PC-9 (cell line): ENCODE measurements around the gene ITGA8. TPM values are rescaled to one million over a fixed set of nuclear protein-coding genes. Genes with fewer than 3 reads are reported as not detected.

ENCODE experiments used
- BruUV-seq: library from RNA; stranded (reverse); fragments of 400-500 nt; replicated peaks from 2 replicates; lab custom pipeline; 2021; lab: Mats Ljungman, UMichigan
- CTCF ChIA-PET: fragments of 300-600 bp; sonication (Branson Sonifier 250); formaldehyde crosslinking; loops from one replicate; lab custom pipeline; 2022; ENCODE audit warnings: antibody characterized with exemption; lab: Charles Lee
- POLR2A ChIA-PET: fragments of 300-600 bp; sonication (Branson Sonifier 250); formaldehyde crosslinking; loops from one replicate; lab custom pipeline; 2022; ENCODE audit warnings: antibody characterized with exemption; ENCODE audit not compliant: unreplicated experiment; lab: Charles Lee
- DNase-seq, 2 experiments: peaks; one replicate each; pipeline versions ENCODE4 v3.0.0 to v3.0.0-alpha.2; 2015 to 2022; ENCODE audit warnings: mixed read lengths in 1 of 2
- H2AFZ ChIP-seq: fragments of 200-600 bp; sonication (generic); 2 replicates; pipeline ENCODE4 v1.8.1; 2017; ENCODE audit warnings: antibody characterized with exemption
- H3F3A ChIP-seq: fragments of 200-600 bp; sonication (generic); 2 replicates; pipeline ENCODE4 v1.8.1; 2017; ENCODE audit warnings: antibody characterized with exemption, mild to moderate bottlenecking, low read depth; ENCODE audit not compliant: insufficient read depth
- H3K27ac ChIP-seq: fragments of 200-600 bp; sonication (generic); 2 replicates; pipeline ENCODE4 v1.6.1; 2016; ENCODE audit warnings: mixed run types
- H3K27me3 ChIP-seq: fragments of 200-600 bp; sonication (generic); 2 replicates; pipeline ENCODE4 v1.6.1; 2016; ENCODE audit warnings: low read depth, mixed run types; ENCODE audit not compliant: insufficient read depth
- H3K36me3 ChIP-seq: fragments of 200-600 bp; sonication (generic); 2 replicates; pipeline ENCODE4 v1.6.1; 2016; ENCODE audit warnings: low read depth, mixed run types
- H3K4me1 ChIP-seq: fragments of 200-600 bp; sonication (generic); replicated peaks from 2 replicates; pipeline ENCODE4 v1.6.1; 2016; ENCODE audit warnings: mixed run types; ENCODE audit not compliant: insufficient read depth
- H3K4me2 ChIP-seq: fragments of 200-600 bp; sonication (generic); 2 replicates; pipeline ENCODE4 v1.6.1; 2017; ENCODE audit warnings: mixed run types
- H3K4me3 ChIP-seq: fragments of 200-600 bp; sonication (generic); 2 replicates; pipeline ENCODE4 v1.6.1; 2016; ENCODE audit warnings: mixed run types
- H3K79me2 ChIP-seq: fragments of 200-600 bp; sonication (generic); 2 replicates; pipeline ENCODE4 v1.6.1; 2017; ENCODE audit warnings: low read depth, mixed run types
- H3K9me2 ChIP-seq: fragments of 200-600 bp; sonication (generic); 2 replicates; pipeline ENCODE4 v1.8.1; 2017; ENCODE audit warnings: mild to moderate bottlenecking; ENCODE audit not compliant: insufficient read depth
- H3K9me3 ChIP-seq: fragments of 200-600 bp; sonication (generic); 2 replicates; pipeline ENCODE4 v1.8.1; 2016; ENCODE audit warnings: low read depth; ENCODE audit not compliant: insufficient read depth
- H4K20me1 ChIP-seq: fragments of 200-600 bp; sonication (generic); 2 replicates; pipeline ENCODE4 v1.8.1; 2017; ENCODE audit not compliant: insufficient read depth
- EZH2 ChIP-seq: fragments of 200-600 bp; sonication (generic); IDR thresholded peaks from 2 replicates; pipeline ENCODE4 v1.8.0; 2017; ENCODE audit warnings: antibody characterized with exemption, low read depth
- intact Hi-C: fragments of 100-400 bp; cut with micrococcal nuclease; formaldehyde crosslinking; loops from one replicate; pipeline ENCODE4 v1.10.0; 2022; ENCODE audit not compliant: unreplicated experiment
- total RNA-seq: library from RNA; stranded (reverse); gene quantifications from 2 replicates; pipeline ENCODE4 v1.2.3, GENCODE V29; 2021
- TF ChIP-seq, protein P1 (sequence below): fragments of 200-600 bp; sonication (generic); conservative IDR thresholded peaks from 2 replicates; pipeline ENCODE4 v1.6.1; 2017; ENCODE audit warnings: mixed run types, antibody characterized with exemption, mild to moderate bottlenecking, moderate library complexity

ITGA8 gene
- total RNA-seq, 1 experiment from 2014 or later, result not detected

DNA sequence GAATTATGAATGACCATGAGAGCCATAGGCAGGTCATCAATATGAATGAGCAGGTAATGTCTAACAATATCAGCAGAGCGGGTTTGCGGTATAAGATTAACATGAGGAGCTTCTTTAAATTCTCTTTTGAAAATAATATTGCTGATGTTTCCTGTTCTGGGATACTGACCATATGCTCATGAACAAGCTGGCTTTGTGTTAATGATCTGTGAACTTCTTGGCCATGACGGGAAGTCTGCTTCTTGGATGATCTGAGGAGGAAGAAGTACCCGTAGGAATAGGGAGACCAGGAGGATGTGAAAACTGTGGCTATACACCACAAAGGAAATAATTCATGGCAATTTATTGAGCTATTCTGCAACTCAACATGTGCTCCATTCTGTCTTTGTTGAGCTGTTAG, 38.6 kb downstream of the ITGA8 start:
- H3K4me2 ChIP-seq, result no peak overlapping the region
- ChIA-PET CTCF (no interaction called here), POLR2A (no interaction called here)
- no peak overlapping the region for H2AFZ ChIP-seq
- intact Hi-C loops, result no loop called here
- DNase-seq, result no peak
- no peak overlapping the region for H3K27ac ChIP-seq
- H3K79me2 ChIP-seq, result no peaks in the 10 kb centered on the region
- no peaks in the 10 kb centered on the region for H3K9me2 ChIP-seq
- H4K20me1 ChIP-seq, result no peaks in the 10 kb centered on the region
- no peak for TF ChIP-seq EZH2
- TF ChIP-seq, protein P1, sequence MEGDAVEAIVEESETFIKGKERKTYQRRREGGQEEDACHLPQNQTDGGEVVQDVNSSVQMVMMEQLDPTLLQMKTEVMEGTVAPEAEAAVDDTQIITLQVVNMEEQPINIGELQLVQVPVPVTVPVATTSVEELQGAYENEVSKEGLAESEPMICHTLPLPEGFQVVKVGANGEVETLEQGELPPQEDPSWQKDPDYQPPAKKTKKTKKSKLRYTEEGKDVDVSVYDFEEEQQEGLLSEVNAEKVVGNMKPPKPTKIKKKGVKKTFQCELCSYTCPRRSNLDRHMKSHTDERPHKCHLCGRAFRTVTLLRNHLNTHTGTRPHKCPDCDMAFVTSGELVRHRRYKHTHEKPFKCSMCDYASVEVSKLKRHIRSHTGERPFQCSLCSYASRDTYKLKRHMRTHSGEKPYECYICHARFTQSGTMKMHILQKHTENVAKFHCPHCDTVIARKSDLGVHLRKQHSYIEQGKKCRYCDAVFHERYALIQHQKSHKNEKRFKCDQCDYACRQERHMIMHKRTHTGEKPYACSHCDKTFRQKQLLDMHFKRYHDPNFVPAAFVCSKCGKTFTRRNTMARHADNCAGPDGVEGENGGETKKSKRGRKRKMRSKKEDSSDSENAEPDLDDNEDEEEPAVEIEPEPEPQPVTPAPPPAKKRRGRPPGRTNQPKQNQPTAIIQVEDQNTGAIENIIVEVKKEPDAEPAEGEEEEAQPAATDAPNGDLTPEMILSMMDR, result no peak
- no peaks in the 10 kb centered on the region for H3K4me1 ChIP-seq
- no peaks in the 10 kb centered on the region for H3K36me3 ChIP-seq
- H3K4me3 ChIP-seq, result no peak overlapping the region
- H3K27me3 ChIP-seq, result peaks cover 16% of the 10 kb centered on the region; the same call in 1 of the 2 replicates
- no peaks in the 10 kb centered on the region for H3K9me3 ChIP-seq
- no peaks in the 10 kb centered on the region for H3F3A ChIP-seq
- no TSS peak for BruUV-seq

DNA sequence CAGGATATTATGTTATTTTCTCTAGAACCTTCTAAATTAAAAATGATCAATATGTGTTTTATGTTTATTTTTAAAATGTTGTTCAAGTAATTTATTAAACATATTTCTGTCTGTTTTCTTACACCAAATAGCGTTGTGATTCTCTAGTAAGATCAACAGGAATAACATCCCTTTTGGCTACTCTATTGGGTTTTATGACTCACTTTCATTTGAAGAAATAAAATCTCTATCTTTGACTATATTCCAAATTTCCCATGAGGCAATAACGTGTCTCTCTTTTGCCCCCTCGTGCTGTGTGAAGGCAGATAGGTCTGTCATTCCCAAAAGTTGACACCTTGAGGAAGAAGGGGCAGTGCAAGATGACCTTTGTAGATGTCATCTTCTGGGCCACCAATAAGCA, 40.9 kb downstream of the ITGA8 start:
- no peak for DNase-seq
- Histone ChIP-seq H3K79me2 (no peaks in the 10 kb centered on the region), H3K27ac (no peak overlapping the region), H3K27me3 (peaks cover 14% of the 10 kb centered on the region; the same call in 1 of the 2 replicates), H2AFZ (no peak overlapping the region), H3K9me2 (no peaks in the 10 kb centered on the region), H3K9me3 (no peaks in the 10 kb centered on the region), H3K4me2 (no peak overlapping the region), H3K4me1 (no peaks in the 10 kb centered on the region), H3K36me3 (no peaks in the 10 kb centered on the region), H3K4me3 (no peak overlapping the region), H3F3A (no peaks in the 10 kb centered on the region), H4K20me1 (no peaks in the 10 kb centered on the region)
- intact Hi-C loops, result no loop called here
- CTCF ChIA-PET, result no interaction called here
- no TSS peak for BruUV-seq
- no peak for TF ChIP-seq EZH2
- TF ChIP-seq, protein P1, result no peak
- POLR2A ChIA-PET, result no interaction called here

DNA sequence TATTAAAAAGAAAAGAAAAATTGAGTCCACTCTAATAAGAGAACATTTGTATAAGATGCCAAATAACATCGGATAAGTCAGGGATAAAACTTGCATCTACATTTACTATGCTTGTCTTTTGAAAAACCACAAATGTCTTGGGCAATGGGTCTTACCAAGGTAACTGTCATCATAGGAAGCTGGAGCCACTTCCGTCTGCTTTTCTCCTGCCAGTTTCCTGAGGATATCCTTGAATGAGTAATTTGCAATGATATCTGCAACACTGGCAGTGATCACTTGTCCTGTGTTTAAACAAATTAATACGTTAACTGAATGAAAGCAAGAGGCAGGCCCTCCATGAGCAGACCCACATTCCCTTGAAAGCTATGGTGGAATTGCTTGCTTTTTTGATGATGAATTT, 47.3 kb downstream of the ITGA8 start:
- no peaks in the 10 kb centered on the region for H3K36me3 ChIP-seq
- DNase-seq, result no peak
- H3K9me3 ChIP-seq, result no peaks in the 10 kb centered on the region
- H3K4me1 ChIP-seq, result no peaks in the 10 kb centered on the region
- H2AFZ ChIP-seq, result no peak overlapping the region
- BruUV-seq, result no TSS peak
- H3K9me2 ChIP-seq, result no peaks in the 10 kb centered on the region
- CTCF ChIA-PET, result no interaction called here
- no peaks in the 10 kb centered on the region for H3K79me2 ChIP-seq
- no peaks in the 10 kb centered on the region for H4K20me1 ChIP-seq
- POLR2A ChIA-PET, result no interaction called here
- H3K4me3 ChIP-seq, result no peak overlapping the region
- H3K4me2 ChIP-seq, result no peak overlapping the region
- TF ChIP-seq EZH2, result no peak
- TF ChIP-seq, protein P1, result no peak
- H3F3A ChIP-seq, result no peaks in the 10 kb centered on the region
- peaks cover 46% of the 10 kb centered on the region for H3K27me3 ChIP-seq
- H3K27ac ChIP-seq, result no peak overlapping the region
- intact Hi-C loops, result no loop called here
